SU-DHL-6 (cell line): ENCODE data around the gene KLHL42.

Experiments
- H2AFZ ChIP-seq: fragments of 200-600 bp; sonication (generic); 2 replicates; pipeline ENCODE4 v1.6.1; 2014; ENCODE audit warnings: low read depth, mild to moderate bottlenecking, moderate library complexity, mixed read lengths, antibody characterized with exemption, low read length; ENCODE audit not compliant: severe bottlenecking
- H3F3A ChIP-seq: fragments of 200-600 bp; shearing (Covaris generic); 2 replicates; pipeline ENCODE4 v1.6.0; 2016; ENCODE audit warnings: antibody characterized with exemption, mild to moderate bottlenecking; ENCODE audit not compliant: insufficient read depth
- H3K27ac ChIP-seq: fragments of 200-600 bp; sonication (generic); 2 replicates; pipeline ENCODE4 v1.5.1; 2016; ENCODE audit warnings: low read depth, mild to moderate bottlenecking, low read length, moderate library complexity, mixed read lengths
- H3K27me3 ChIP-seq: fragments of 200-600 bp; sonication (generic), shearing (Covaris generic); 2 replicates; pipeline ENCODE4 v1.6.0; 2014; ENCODE audit warnings: mild to moderate bottlenecking, low read length
- H3K36me3 ChIP-seq: fragments of 200-600 bp; sonication (generic); 2 replicates; pipeline ENCODE4 v1.6.1; 2014; ENCODE audit warnings: mild to moderate bottlenecking, low read length, mixed read lengths
- H3K4me2 ChIP-seq: fragments of 300-600, 200-600 bp; shearing (Covaris generic), sonication (generic); 2 replicates; pipeline ENCODE4 v1.6.0; 2014; ENCODE audit warnings: low read length, low read depth, mild to moderate bottlenecking; ENCODE audit not compliant: poor library complexity, severe bottlenecking
- H3K4me3 ChIP-seq: fragments of 200-600 bp; sonication (generic); 2 replicates; pipeline ENCODE4 v1.5.1; 2014; ENCODE audit warnings: antibody characterized with exemption, low read length, mild to moderate bottlenecking, mixed read lengths; ENCODE audit not compliant: insufficient read depth, poor library complexity, severe bottlenecking
- H3K79me2 ChIP-seq: fragments of 200-600 bp; sonication (generic); 2 replicates; pipeline ENCODE4 v1.6.1; 2014; ENCODE audit warnings: mild to moderate bottlenecking, low read length, moderate library complexity; ENCODE audit not compliant: insufficient read depth
- H3K9ac ChIP-seq: fragments of 200-600 bp; sonication (generic); 2 replicates; pipeline ENCODE4 v1.7.0; 2014; ENCODE audit warnings: mild to moderate bottlenecking, low read length
- H3K9me2 ChIP-seq: fragments of 200-600 bp; sonication (generic); replicated peaks from 2 replicates; pipeline ENCODE4 v1.6.1; 2014; ENCODE audit warnings: low read length; ENCODE audit not compliant: insufficient read depth
- H3K9me3 ChIP-seq: fragments of 200-600 bp; sonication (generic); 2 replicates; pipeline ENCODE4 v1.6.1; 2014; ENCODE audit warnings: low read length, mixed read lengths; ENCODE audit not compliant: insufficient read depth
- H4K20me1 ChIP-seq: fragments of 200-600 bp; sonication (generic); 2 replicates; pipeline ENCODE4 v1.6.1; 2014; ENCODE audit warnings: low read depth, mild to moderate bottlenecking, antibody characterized with exemption, low read length, moderate library complexity, mixed read lengths
- EZH2phosphoT487 ChIP-seq: fragments of 200-600 bp; sonication (generic), shearing (Covaris generic); conservative IDR thresholded peaks from 2 replicates; pipeline ENCODE4 v1.6.1; 2018; ENCODE audit warnings: mild to moderate bottlenecking, antibody characterized with exemption, low read length, moderate library complexity, mixed read lengths
- TF ChIP-seq, protein P1 (sequence below): fragments of 200-600 bp; sonication (generic); IDR thresholded peaks from one replicate; pipeline ENCODE4 v1.5.1; 2017; ENCODE audit warnings: antibody characterized with exemption, mild to moderate bottlenecking, low read length, moderate library complexity; ENCODE audit not compliant: insufficient read depth, poor library complexity, severe bottlenecking

The KLHL42 gene

DNA sequence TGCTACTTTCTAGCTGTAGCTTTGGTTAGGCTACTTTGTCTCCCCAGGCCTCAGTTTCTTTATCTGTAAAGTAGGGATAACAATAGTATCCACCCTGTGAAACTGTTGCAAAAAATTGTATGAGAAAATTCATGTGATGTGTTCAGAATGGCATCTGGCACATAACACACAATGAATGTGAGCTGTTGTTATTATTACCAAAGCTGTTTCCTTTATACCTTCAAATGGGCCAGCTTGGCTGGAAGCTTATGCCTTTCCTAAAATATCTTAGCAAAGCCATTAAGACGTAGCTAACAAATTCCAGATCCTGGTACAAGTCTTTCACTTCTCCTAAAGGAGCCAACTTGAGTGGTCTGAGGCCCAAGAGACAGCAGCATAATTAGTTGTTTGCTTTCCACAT is 25.2 kb downstream of the KLHL42 start:
- Histone ChIP-seq H2AFZ (no peak overlapping the region), H3K27me3 (no peaks in the 10 kb centered on the region), H3K9me3 (no peaks in the 10 kb centered on the region), H3K4me3 (no peak overlapping the region), H3K4me2 (no peak overlapping the region), H3K27ac (no peak overlapping the region), H3K79me2 (no peaks in the 10 kb centered on the region), H3K36me3 (no peaks in the 10 kb centered on the region), H4K20me1 (no peaks in the 10 kb centered on the region), H3K9ac (no peak overlapping the region), H3K9me2 (no peaks in the 10 kb centered on the region; the same call in 1 of the 2 replicates), H3F3A (no peaks in the 10 kb centered on the region)
- TF ChIP-seq, protein P1, sequence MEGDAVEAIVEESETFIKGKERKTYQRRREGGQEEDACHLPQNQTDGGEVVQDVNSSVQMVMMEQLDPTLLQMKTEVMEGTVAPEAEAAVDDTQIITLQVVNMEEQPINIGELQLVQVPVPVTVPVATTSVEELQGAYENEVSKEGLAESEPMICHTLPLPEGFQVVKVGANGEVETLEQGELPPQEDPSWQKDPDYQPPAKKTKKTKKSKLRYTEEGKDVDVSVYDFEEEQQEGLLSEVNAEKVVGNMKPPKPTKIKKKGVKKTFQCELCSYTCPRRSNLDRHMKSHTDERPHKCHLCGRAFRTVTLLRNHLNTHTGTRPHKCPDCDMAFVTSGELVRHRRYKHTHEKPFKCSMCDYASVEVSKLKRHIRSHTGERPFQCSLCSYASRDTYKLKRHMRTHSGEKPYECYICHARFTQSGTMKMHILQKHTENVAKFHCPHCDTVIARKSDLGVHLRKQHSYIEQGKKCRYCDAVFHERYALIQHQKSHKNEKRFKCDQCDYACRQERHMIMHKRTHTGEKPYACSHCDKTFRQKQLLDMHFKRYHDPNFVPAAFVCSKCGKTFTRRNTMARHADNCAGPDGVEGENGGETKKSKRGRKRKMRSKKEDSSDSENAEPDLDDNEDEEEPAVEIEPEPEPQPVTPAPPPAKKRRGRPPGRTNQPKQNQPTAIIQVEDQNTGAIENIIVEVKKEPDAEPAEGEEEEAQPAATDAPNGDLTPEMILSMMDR = no peak
- no peak for TF ChIP-seq EZH2phosphoT487

- Histone ChIP-seq H2AFZ (no peak overlapping the region), H3K27me3 (no peaks in the 10 kb centered on the region)
- TF ChIP-seq, protein P1 = no peak
- TF ChIP-seq EZH2phosphoT487 = no peak
These were observed 26.2 kb downstream of the KLHL42 start for GRCh38 chr12:27806259-27806658.

DNA sequence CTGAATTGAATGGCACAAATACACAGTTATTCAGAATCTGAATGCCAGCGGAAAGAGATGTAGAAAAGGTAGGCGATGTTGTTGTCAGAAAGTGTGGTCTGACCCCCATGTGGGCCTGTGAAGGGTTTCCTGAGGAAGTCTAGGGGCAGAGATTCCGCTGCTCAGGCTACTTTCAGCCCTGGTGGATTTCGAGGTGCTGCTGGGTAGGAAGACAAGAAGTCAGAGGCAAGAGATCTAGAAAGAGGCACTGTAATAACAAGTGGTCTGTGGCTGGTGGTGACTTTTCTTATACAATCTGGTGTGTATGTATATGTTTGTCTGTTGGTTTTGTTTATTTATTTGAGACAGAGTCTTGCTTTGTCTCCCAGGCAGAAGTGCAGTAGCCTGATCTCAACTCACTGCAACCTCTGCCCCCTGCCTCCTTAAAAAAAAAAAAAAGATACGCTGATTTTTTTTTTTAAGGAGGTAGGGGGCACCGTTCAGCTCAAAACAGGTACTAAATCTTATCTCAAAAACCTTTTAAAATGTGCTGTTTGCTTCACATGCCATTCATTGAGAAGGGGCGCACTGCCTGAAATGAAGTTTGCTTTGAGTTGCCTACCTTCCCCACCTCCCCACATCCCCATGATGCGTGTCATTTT is 27.1 kb downstream of the KLHL42 start:
- H4K20me1 ChIP-seq = no peaks in the 10 kb centered on the region
- no peaks in the 10 kb centered on the region for H3K27me3 ChIP-seq
- TF ChIP-seq EZH2phosphoT487 = no peak
- TF ChIP-seq, protein P1 = peak; percentile 23
- H2AFZ ChIP-seq = no peak overlapping the region
- no peak overlapping the region for H3K27ac ChIP-seq
- H3K9ac ChIP-seq = no peak overlapping the region
- no peaks in the 10 kb centered on the region for H3K79me2 ChIP-seq
- no peaks in the 10 kb centered on the region for H3K9me3 ChIP-seq
- H3F3A ChIP-seq = no peaks in the 10 kb centered on the region
- H3K4me2 ChIP-seq = no peak overlapping the region
- H3K4me3 ChIP-seq = no peak overlapping the region
- no peaks in the 10 kb centered on the region for H3K36me3 ChIP-seq
- H3K9me2 ChIP-seq = no peaks in the 10 kb centered on the region; the same call in 1 of the 2 replicates

More at GRCh38 chr12:27806259-27806658, 26.2 kb downstream of the KLHL42 start:
- H3K27ac ChIP-seq = no peak overlapping the region
- no peak overlapping the region for H3K4me3 ChIP-seq
- H3K36me3 ChIP-seq = no peaks in the 10 kb centered on the region
- H3K4me2 ChIP-seq = no peak overlapping the region
- H3F3A ChIP-seq = no peaks in the 10 kb centered on the region
- H3K9ac ChIP-seq = no peak overlapping the region
- no peaks in the 10 kb centered on the region for H4K20me1 ChIP-seq
- no peaks in the 10 kb centered on the region for H3K9me3 ChIP-seq
- no peaks in the 10 kb centered on the region for H3K79me2 ChIP-seq
- no peaks in the 10 kb centered on the region; the same call in 1 of the 2 replicates for H3K9me2 ChIP-seq
